Measurements from ENCODE around the gene OTOP2.

OTOP2 gene

DNA sequence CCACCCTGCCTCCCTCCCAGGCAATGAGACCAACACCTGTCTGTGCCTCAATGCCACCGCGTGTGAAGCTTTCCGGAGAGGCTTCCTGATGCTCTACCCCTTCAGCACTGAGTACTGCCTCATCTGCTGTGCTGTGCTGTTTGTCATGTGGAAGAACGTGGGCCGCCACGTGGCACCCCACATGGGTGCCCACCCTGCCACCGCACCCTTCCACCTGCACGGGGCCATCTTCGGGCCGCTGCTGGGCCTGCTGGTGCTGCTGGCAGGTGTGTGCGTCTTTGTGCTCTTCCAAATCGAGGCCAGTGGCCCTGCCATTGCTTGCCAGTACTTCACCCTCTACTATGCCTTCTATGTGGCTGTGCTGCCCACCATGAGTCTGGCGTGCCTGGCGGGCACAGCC, 22.6 kb downstream of the OTOP2 start:
- in situ Hi-C loops (cut with MboI; ENCODE audit: low sequenced_read_pairs, unreplicated experiment): no loop called here
- no peak for DNase-seq (ENCODE audit: low spot score)
- TF ChIP-seq, protein P1, sequence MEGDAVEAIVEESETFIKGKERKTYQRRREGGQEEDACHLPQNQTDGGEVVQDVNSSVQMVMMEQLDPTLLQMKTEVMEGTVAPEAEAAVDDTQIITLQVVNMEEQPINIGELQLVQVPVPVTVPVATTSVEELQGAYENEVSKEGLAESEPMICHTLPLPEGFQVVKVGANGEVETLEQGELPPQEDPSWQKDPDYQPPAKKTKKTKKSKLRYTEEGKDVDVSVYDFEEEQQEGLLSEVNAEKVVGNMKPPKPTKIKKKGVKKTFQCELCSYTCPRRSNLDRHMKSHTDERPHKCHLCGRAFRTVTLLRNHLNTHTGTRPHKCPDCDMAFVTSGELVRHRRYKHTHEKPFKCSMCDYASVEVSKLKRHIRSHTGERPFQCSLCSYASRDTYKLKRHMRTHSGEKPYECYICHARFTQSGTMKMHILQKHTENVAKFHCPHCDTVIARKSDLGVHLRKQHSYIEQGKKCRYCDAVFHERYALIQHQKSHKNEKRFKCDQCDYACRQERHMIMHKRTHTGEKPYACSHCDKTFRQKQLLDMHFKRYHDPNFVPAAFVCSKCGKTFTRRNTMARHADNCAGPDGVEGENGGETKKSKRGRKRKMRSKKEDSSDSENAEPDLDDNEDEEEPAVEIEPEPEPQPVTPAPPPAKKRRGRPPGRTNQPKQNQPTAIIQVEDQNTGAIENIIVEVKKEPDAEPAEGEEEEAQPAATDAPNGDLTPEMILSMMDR (IDR thresholded peaks at IDR 0.05; ENCODE audit: borderline replicate concordance, control extremely low read depth, extremely low read depth, insufficient read depth, missing control alignments): no peak

DNA sequence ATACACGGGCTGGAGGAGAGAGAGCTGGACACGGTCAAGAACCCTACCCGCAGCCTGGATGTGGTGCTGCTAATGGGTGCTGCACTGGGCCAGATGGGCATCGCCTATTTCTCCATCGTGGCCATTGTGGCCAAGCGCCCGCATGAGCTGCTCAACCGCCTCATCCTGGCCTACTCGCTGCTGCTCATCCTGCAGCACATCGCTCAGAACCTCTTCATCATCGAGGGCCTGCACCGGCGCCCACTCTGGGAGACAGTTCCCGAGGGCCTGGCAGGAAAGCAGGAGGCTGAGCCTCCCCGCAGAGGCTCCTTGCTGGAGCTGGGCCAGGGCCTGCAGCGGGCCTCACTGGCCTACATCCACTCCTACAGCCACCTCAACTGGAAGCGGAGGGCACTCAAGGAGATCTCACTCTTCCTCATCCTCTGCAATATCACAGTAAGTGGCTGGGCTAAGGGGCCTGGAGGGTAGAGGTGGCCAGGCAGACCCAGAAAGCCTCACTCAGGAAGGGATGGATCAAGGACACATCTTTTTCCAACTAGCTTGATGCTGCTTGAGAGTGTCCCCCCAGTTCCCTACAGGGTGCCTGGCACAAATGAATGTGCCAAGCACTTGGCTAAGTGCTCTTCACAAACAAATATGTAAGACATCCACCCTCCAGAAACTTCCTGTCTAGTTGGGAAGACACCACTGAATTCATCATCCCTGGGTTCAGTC, 23.1 kb downstream of the OTOP2 start:
- in situ Hi-C loops (cut with MboI; ENCODE audit: low sequenced_read_pairs, unreplicated experiment): no loop called here
- TF ChIP-seq, protein P1 (IDR thresholded peaks at IDR 0.05; ENCODE audit: borderline replicate concordance, control extremely low read depth, extremely low read depth, insufficient read depth, missing control alignments): no peak
- no peak for DNase-seq (ENCODE audit: low spot score)

DNA sequence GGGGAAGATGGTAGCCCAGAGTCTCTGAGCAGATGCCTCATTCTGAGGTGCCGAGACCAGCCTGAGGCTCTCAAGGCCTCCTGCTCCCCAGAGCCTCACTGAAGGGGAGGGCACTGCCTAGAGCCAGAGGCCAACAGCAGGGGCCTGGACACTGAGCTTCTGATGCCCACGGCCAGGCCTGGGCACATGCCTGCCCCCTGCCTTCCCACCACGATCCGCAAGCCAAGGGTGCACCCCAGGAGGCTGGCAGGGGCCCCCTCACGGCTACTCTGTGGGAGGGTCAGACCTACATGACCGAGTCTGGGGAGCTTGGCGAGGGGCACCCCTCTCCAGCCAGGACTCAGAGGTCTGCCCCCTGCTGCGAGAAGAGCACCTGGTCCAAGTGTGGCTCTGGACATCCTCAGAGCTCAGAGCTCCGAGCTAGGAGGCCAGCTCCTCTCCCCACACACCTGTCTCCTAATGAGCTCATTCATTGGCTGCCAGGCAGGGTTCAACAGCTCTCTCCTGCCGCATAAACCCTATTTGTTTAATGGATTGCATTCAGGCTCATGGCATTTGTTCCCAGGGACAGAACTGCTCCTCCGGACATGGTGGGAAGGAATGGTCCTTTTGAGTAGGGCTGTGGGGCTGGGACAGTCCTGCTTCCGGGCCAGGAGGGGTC, 25.5 kb downstream of the OTOP2 start:
- in situ Hi-C loops (cut with MboI; ENCODE audit: low sequenced_read_pairs, unreplicated experiment): no loop called here
- no peak for DNase-seq (ENCODE audit: low spot score)
- TF ChIP-seq, protein P1 (IDR thresholded peaks at IDR 0.05; ENCODE audit: borderline replicate concordance, control extremely low read depth, extremely low read depth, insufficient read depth, missing control alignments): no peak

DNA sequence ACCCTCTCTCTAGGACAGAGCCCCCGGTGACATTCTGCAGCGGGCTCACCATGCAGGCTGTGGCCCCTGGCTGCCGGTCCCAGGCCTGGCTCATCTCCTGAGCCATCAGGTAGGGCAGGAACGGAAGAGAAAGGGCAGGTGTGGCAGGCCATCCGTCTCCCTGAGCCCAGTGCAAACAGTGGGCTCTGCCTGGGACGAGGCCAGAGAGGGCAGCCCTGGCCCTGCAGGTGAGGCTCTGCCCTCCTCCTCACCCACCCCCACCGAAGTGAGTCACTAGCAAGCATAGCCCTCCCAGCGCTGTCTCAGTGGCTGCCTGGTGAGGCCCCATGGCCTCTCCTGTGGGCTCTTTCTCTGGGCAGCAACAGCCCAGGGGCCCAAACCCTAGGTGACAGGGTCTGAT, 26.1 kb downstream of the OTOP2 start:
- TF ChIP-seq, protein P1 (IDR thresholded peaks at IDR 0.05; ENCODE audit: borderline replicate concordance, control extremely low read depth, extremely low read depth, insufficient read depth, missing control alignments): no peak
- in situ Hi-C loops (cut with MboI; ENCODE audit: low sequenced_read_pairs, unreplicated experiment): no loop called here
- DNase-seq (ENCODE audit: low spot score): no peak

DNA sequence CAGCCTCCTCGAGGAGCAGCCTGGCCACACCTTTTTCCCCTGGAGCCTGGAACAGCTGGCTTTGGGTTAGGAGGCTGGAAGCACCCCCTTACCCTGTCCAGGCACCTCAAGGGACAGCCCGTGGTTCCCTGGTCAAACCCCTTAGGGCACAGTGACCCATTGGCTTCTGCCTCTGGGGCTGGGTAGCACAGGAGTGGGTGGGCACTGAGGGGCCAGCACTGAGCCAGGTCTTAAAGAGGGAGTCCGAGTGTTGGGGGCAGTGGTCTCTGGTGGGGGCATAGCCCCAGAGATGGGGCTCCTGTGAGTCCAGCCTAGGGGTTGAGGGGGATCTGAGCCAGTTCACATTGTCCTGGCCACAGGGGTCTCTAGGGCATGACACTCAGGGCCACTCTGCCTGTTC, 27.0 kb downstream of the OTOP2 start:
- TF ChIP-seq, protein P1 (IDR thresholded peaks at IDR 0.05; ENCODE audit: borderline replicate concordance, control extremely low read depth, extremely low read depth, insufficient read depth, missing control alignments): no peak
- no peak for DNase-seq (ENCODE audit: low spot score)
- in situ Hi-C loops (cut with MboI; ENCODE audit: low sequenced_read_pairs, unreplicated experiment): no loop called here

DNA sequence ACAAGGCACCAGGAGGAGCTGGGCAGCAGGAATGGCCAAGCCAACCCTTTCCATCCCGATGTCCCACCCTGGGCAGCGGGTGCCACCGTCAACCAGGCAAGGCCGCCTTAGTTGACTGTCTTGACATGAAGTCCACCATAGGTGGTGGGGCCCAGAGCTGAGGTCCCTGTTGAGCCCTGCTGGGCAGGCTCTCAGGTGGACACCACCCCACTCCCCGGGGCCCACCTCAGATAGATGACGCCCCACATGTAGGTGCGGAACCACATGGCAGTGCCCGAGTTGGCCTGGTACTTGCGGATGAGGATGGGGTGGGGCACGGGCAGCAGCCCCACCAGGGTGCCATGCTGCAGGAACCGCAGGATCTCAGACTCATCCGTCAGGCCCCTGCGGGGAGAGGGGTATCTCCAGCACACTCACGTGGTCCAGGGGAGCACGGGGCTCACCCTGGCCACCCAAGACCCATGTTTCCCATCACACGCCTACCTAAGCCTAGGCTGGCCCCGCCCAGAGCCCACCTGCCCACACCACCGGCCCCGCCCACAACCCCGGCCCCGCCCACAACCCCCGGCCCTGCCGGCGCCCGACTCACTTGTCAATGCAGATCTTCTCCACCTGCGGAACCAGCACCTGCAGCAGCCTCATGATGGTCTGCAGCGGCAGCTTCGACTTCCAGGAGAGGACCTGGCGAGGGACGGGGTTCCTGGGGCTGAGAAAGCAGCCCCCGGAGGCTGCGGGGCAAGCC, 27.8 kb downstream of the OTOP2 start:
- no peak for DNase-seq (ENCODE audit: low spot score)
- in situ Hi-C loops (cut with MboI; ENCODE audit: low sequenced_read_pairs, unreplicated experiment): no loop called here
- TF ChIP-seq, protein P1 (IDR thresholded peaks at IDR 0.05; ENCODE audit: borderline replicate concordance, control extremely low read depth, extremely low read depth, insufficient read depth, missing control alignments): no peak
